ENCODE measurements around the gene LAPTM5. TPM values are rescaled to one million over a fixed set of nuclear protein-coding genes. Genes with fewer than 3 reads are reported as not detected.

Gene LAPTM5
- total and polyA plus RNA-seq, 10 of the 15 experiments (the other 5 are each of a cell fraction or from before 2014, with no cell fraction given), result 24.1 to 1,034 (median 687) TPM

DNA sequence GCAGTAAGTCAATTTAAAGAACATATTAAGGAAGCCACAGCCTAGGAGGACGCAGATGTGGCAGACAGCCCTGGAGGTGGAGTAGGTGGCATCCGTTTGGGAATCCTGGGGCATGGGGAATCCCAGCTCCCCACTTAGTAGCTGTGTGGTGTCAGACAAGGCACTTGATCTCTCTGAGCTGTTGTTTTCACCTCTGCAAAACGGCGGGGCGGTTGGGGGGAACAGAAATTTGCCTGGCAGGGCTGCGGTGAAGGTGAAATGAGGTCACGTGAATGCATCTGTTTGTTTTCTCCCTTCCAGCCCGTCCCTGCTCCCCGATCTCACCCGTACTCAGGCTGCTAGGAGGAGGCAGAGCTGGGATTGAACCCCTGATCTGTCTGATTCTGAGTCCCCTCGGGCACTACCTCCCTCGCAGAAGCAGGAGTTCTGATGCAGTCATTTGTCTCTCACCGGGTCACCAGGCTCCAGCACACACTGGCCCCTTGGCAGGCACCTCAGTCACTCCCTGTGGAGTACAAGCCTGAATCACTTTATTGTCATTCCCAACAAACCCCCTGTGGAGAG, 2.2 kb upstream of the LAPTM5 start (continued):
- TF ChIP-seq, protein P1, sequence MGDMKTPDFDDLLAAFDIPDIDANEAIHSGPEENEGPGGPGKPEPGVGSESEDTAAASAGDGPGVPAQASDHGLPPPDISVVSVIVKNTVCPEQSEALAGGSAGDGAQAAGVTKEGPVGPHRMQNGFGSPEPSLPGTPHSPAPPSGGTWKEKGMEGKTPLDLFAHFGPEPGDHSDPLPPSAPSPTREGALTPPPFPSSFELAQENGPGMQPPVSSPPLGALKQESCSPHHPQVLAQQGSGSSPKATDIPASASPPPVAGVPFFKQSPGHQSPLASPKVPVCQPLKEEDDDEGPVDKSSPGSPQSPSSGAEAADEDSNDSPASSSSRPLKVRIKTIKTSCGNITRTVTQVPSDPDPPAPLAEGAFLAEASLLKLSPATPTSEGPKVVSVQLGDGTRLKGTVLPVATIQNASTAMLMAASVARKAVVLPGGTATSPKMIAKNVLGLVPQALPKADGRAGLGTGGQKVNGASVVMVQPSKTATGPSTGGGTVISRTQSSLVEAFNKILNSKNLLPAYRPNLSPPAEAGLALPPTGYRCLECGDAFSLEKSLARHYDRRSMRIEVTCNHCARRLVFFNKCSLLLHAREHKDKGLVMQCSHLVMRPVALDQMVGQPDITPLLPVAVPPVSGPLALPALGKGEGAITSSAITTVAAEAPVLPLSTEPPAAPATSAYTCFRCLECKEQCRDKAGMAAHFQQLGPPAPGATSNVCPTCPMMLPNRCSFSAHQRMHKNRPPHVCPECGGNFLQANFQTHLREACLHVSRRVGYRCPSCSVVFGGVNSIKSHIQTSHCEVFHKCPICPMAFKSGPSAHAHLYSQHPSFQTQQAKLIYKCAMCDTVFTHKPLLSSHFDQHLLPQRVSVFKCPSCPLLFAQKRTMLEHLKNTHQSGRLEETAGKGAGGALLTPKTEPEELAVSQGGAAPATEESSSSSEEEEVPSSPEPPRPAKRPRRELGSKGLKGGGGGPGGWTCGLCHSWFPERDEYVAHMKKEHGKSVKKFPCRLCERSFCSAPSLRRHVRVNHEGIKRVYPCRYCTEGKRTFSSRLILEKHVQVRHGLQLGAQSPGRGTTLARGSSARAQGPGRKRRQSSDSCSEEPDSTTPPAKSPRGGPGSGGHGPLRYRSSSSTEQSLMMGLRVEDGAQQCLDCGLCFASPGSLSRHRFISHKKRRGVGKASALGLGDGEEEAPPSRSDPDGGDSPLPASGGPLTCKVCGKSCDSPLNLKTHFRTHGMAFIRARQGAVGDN (IDR thresholded peaks at IDR 0.05), result peak; percentile 48; the same call in 1 of the 2 replicates
- no peak for TF ChIP-seq TCF3 (IDR thresholded peaks at IDR 0.05; ENCODE audit: borderline replicate concordance, insufficient read depth, low read depth, low read length)
- TF ChIP-seq, protein P2, sequence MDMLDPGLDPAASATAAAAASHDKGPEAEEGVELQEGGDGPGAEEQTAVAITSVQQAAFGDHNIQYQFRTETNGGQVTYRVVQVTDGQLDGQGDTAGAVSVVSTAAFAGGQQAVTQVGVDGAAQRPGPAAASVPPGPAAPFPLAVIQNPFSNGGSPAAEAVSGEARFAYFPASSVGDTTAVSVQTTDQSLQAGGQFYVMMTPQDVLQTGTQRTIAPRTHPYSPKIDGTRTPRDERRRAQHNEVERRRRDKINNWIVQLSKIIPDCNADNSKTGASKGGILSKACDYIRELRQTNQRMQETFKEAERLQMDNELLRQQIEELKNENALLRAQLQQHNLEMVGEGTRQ (IDR thresholded peaks at IDR 0.05; ENCODE audit: borderline replicate concordance, low read depth, low read length), result peak; percentile 12; the same call in 1 of the 2 replicates
- TF ChIP-seq ZNF207 (IDR thresholded peaks at IDR 0.05; ENCODE audit: borderline replicate concordance), result no peak
- no peak for TF ChIP-seq SREBF2 (IDR thresholded peaks at IDR 0.05; ENCODE audit: low read length)
- peak; percentile 69 for TF ChIP-seq IKZF1 (conservative IDR thresholded peaks at IDR 0.05)
- TF ChIP-seq JUND (IDR thresholded peaks at IDR 0.05; ENCODE audit: low read depth, low read length), result no peak
- peak; percentile 42 to 63 for TF ChIP-seq IKZF2 (IDR thresholded peaks at IDR 0.05)
- TF ChIP-seq ZNF217 (IDR thresholded peaks at IDR 0.05), result peak; percentile 64; the same call in 1 of the 2 replicates
- TF ChIP-seq SP1 (IDR thresholded peaks at IDR 0.05; ENCODE audit: low read depth, low read length), result peak; percentile 37
- no peak for TF ChIP-seq YBX1 (IDR thresholded peaks at IDR 0.05)
- TF ChIP-seq RELA (IDR thresholded peaks at IDR 0.05; ENCODE audit: borderline replicate concordance, partially characterized antibody), result peak; percentile 62
- TF ChIP-seq FOXK2 (IDR thresholded peaks at IDR 0.05), result no peak
- TF ChIP-seq EZH2 (IDR thresholded peaks at IDR 0.05; ENCODE audit: borderline replicate concordance, control insufficient read depth, low read depth, low read length), result no peak
- TF ChIP-seq PAX8 (IDR thresholded peaks at IDR 0.05), result no peak
- TF ChIP-seq LARP7 (IDR thresholded peaks at IDR 0.05), result 0 out of 2 replicates have a peak, but pooled peaks have one; percentile 51
- peak; percentile 70; the same call in 1 of the 2 replicates for TF ChIP-seq POLR2AphosphoS5 (IDR thresholded peaks at IDR 0.05; ENCODE audit: low read length)
- TF ChIP-seq, protein P3, sequence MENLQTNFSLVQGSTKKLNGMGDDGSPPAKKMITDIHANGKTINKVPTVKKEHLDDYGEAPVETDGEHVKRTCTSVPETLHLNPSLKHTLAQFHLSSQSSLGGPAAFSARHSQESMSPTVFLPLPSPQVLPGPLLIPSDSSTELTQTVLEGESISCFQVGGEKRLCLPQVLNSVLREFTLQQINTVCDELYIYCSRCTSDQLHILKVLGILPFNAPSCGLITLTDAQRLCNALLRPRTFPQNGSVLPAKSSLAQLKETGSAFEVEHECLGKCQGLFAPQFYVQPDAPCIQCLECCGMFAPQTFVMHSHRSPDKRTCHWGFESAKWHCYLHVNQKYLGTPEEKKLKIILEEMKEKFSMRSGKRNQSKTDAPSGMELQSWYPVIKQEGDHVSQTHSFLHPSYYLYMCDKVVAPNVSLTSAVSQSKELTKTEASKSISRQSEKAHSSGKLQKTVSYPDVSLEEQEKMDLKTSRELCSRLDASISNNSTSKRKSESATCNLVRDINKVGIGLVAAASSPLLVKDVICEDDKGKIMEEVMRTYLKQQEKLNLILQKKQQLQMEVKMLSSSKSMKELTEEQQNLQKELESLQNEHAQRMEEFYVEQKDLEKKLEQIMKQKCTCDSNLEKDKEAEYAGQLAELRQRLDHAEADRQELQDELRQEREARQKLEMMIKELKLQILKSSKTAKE (IDR thresholded peaks at IDR 0.05; ENCODE audit: low read depth, poor library complexity, severe bottlenecking), result peak; percentile 51
- peak; percentile 40 for TF ChIP-seq POLR2A (IDR thresholded peaks at IDR 0.05; ENCODE audit: low read depth, low read length)
- peak; percentile 24; the same call in 1 of the 2 replicates for TF ChIP-seq MTA2 (IDR thresholded peaks at IDR 0.05; ENCODE audit: low read depth)
- peak; percentile 98 for TF ChIP-seq SMARCA5 (IDR thresholded peaks at IDR 0.05)
- TF ChIP-seq ATF7 (IDR thresholded peaks at IDR 0.05; ENCODE audit: low read depth), result peak; percentile 54; the same call in 1 of the 2 replicates
- no peak for TF ChIP-seq KAT2A (conservative IDR thresholded peaks at IDR 0.05; ENCODE audit: control insufficient read depth, low read depth, low read length)
- TF ChIP-seq POU2F2 (IDR thresholded peaks at IDR 0.05; ENCODE audit: borderline replicate concordance, low read depth, low read length), result peak; percentile 68; the same call in 1 of the 3 replicates
- TF ChIP-seq CHD4 (IDR thresholded peaks at IDR 0.05), result no peak
- no peak for TF ChIP-seq NR2C2 (IDR thresholded peaks at IDR 0.05; ENCODE audit: borderline replicate concordance, control insufficient read depth, insufficient read length, low read depth)
- no peak for TF ChIP-seq IRF4 (IDR thresholded peaks at IDR 0.05; ENCODE audit: low read depth, low read length)

Data from GM12878 (cell line).